Astrocyte (in vitro differentiated cells and primary cell): Measurements from ENCODE around the gene ZFAND6.

Experiments
- EZH2 ChIP-seq: IDR thresholded peaks from 2 replicates; pipeline ENCODE4 v1.6.1; 2012; ENCODE audit warnings: mild to moderate bottlenecking, low read length, inconsistent platforms; ENCODE audit not compliant: insufficient read depth
- TF ChIP-seq, protein P1 (sequence below): IDR thresholded peaks from 2 replicates; pipeline ENCODE4 v1.5.1; 2011; ENCODE audit warnings: low read depth, mild to moderate bottlenecking, inconsistent platforms, low read length, moderate library complexity; ENCODE audit not compliant: insufficient read depth

DNA sequence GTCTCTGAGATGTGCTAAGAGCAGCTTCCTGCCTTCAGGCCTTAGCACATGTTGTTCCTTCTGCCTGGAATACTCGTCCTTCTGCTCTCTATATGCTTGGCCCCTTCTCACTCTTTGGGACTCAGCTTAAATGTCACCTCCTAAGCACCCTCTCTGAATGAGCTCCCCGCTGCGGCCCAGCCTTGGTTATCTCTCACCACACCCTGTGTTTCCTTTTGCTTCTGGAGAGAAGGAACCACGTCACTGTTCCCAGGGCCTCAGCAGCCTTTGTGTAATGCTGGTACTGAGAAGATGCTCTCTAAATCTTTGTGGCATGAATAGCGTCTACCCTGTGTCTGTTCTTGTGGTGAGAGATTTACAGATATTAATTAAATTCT is 95.5 kb downstream of the ZFAND6 start:
- TF ChIP-seq EZH2: no peak
- TF ChIP-seq, protein P1, sequence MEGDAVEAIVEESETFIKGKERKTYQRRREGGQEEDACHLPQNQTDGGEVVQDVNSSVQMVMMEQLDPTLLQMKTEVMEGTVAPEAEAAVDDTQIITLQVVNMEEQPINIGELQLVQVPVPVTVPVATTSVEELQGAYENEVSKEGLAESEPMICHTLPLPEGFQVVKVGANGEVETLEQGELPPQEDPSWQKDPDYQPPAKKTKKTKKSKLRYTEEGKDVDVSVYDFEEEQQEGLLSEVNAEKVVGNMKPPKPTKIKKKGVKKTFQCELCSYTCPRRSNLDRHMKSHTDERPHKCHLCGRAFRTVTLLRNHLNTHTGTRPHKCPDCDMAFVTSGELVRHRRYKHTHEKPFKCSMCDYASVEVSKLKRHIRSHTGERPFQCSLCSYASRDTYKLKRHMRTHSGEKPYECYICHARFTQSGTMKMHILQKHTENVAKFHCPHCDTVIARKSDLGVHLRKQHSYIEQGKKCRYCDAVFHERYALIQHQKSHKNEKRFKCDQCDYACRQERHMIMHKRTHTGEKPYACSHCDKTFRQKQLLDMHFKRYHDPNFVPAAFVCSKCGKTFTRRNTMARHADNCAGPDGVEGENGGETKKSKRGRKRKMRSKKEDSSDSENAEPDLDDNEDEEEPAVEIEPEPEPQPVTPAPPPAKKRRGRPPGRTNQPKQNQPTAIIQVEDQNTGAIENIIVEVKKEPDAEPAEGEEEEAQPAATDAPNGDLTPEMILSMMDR: no peak
